ENCODE data around the gene OPHN1.

DNA sequence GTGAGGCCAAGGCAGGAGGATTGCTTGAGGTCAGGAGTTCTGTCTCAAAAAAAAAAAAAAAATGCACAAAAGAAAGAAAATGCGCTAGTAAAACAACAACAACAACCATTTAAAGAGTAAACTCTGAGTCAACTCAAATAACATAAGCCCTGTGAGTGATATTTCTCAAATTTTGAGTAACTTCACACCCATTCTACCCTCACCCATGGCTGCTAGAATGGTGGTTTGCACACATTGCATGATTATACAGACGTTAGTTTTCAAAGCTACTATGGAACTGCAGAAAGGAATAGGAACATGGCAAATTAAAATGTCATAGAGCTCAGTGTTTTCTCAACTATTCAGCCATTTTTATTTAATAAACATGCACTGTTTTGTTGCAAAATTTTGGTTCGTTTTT, 145.9 kb downstream of the OPHN1 start:
- TF ChIP-seq, protein P1, sequence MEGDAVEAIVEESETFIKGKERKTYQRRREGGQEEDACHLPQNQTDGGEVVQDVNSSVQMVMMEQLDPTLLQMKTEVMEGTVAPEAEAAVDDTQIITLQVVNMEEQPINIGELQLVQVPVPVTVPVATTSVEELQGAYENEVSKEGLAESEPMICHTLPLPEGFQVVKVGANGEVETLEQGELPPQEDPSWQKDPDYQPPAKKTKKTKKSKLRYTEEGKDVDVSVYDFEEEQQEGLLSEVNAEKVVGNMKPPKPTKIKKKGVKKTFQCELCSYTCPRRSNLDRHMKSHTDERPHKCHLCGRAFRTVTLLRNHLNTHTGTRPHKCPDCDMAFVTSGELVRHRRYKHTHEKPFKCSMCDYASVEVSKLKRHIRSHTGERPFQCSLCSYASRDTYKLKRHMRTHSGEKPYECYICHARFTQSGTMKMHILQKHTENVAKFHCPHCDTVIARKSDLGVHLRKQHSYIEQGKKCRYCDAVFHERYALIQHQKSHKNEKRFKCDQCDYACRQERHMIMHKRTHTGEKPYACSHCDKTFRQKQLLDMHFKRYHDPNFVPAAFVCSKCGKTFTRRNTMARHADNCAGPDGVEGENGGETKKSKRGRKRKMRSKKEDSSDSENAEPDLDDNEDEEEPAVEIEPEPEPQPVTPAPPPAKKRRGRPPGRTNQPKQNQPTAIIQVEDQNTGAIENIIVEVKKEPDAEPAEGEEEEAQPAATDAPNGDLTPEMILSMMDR (IDR thresholded peaks at IDR 0.05) = no peak
- no peak for TF ChIP-seq EP300 (IDR thresholded peaks at IDR 0.05)
- no peak for TF ChIP-seq POLR2AphosphoS5 (IDR thresholded peaks at IDR 0.05)

Data from upper lobe of left lung (tissue), 4 donors.